ENCODE data around the gene TSNAXIP1.

TSNAXIP1 gene

GRCh38 chr16:67806428-67807147, at the start of gene TSNAXIP1, which contains the start of gene RANBP10:
TSS of gene TSNAXIP1 (plus strand) at chr16:67806889. CDS start at chr16:67807150, 261 bp downstream.
TSS of gene RANBP10 (minus strand) at chr16:67806560. CDS start at chr16:67806536, 24 bp downstream.
- peak within 1 kb of the TSS; percentile 42 to 86 (median 71) for H3K27ac Mint-ChIP-seq
- H3K36me3 Mint-ChIP-seq (ENCODE audit: low read depth): peaks cover 30% of the 10 kb centered on the region
- H3K9me3 Mint-ChIP-seq: no peaks in the 10 kb centered on the region
- H3K27me3 Mint-ChIP-seq (ENCODE audit: low read depth): no peaks in the 10 kb centered on the region
- peak within 1 kb of the TSS; percentile 87 to 94 (median 90) for H3K4me3 Mint-ChIP-seq
- TF ChIP-seq CTCF (IDR thresholded peaks at IDR 0.05; ENCODE audit: unreplicated experiment in 3 of 3): no peak
- H3K4me1 Mint-ChIP-seq: peaks cover 10% of the 10 kb centered on the region

- Mint-ChIP-seq H3K27ac (no peak overlapping the region), H3K4me1 (peaks cover 4% of the 10 kb centered on the region), H3K9me3 (no peaks in the 10 kb centered on the region), H3K4me3 (no peak overlapping the region), H3K36me3 (ENCODE audit: low read depth) (peaks cover 20% of the 10 kb centered on the region), H3K27me3 (ENCODE audit: low read depth) (no peaks in the 10 kb centered on the region)
- no peak for TF ChIP-seq CTCF (IDR thresholded peaks at IDR 0.05; ENCODE audit: unreplicated experiment in 3 of 3)
Observed at GRCh38 chr16:67758006-67758405, 48.7 kb upstream of the TSNAXIP1 start.

GRCh38 chr16:67758966-67759365, 47.7 kb upstream of the TSNAXIP1 start:
- peaks cover 4% of the 10 kb centered on the region for H3K4me1 Mint-ChIP-seq
- H3K27me3 Mint-ChIP-seq (ENCODE audit: low read depth): no peaks in the 10 kb centered on the region
- TF ChIP-seq CTCF (IDR thresholded peaks at IDR 0.05; ENCODE audit: unreplicated experiment in 3 of 3): no peak
- peaks cover 21% of the 10 kb centered on the region for H3K36me3 Mint-ChIP-seq (ENCODE audit: low read depth)
- H3K27ac Mint-ChIP-seq: no peak overlapping the region
- H3K4me3 Mint-ChIP-seq: no peak overlapping the region
- no peaks in the 10 kb centered on the region for H3K9me3 Mint-ChIP-seq

GRCh38 chr16:67760206-67760955, 46.3 kb upstream of the TSNAXIP1 start:
- no peak for TF ChIP-seq CTCF (IDR thresholded peaks at IDR 0.05; ENCODE audit: unreplicated experiment in 3 of 3)
- H3K9me3 Mint-ChIP-seq: no peaks in the 10 kb centered on the region
- H3K4me3 Mint-ChIP-seq: no peak overlapping the region
- H3K27me3 Mint-ChIP-seq (ENCODE audit: low read depth): no peaks in the 10 kb centered on the region
- peaks cover 4% of the 10 kb centered on the region for H3K4me1 Mint-ChIP-seq
- H3K27ac Mint-ChIP-seq: no peak overlapping the region
- peaks cover 22% of the 10 kb centered on the region for H3K36me3 Mint-ChIP-seq (ENCODE audit: low read depth)

GRCh38 chr16:67760956-67761230, 45.8 kb upstream of the TSNAXIP1 start:
- Mint-ChIP-seq H3K9me3 (no peaks in the 10 kb centered on the region), H3K27me3 (ENCODE audit: low read depth) (no peaks in the 10 kb centered on the region), H3K4me3 (no peak overlapping the region), H3K27ac (no peak overlapping the region), H3K36me3 (ENCODE audit: low read depth) (peaks cover 24% of the 10 kb centered on the region), H3K4me1 (peaks cover 4% of the 10 kb centered on the region)
- no peak for TF ChIP-seq CTCF (IDR thresholded peaks at IDR 0.05; ENCODE audit: unreplicated experiment in 3 of 3)

Data from nephron (organoid).